ENCODE measurements around the gene RHEBL1.
"Not testable (repeated sequence)": the region's sequence is repeated elsewhere in the genome, so short reads cannot be mapped to it uniquely, and the experiment has no call there.

The RHEBL1 gene

GRCh38 chr12:49089821-49090773, 20.3 kb upstream of the RHEBL1 start:
- peak; percentile 27 to 35 for DNase-seq

GRCh38 chr12:49088932-49089330, 19.2 kb upstream of the RHEBL1 start:
- no peak for DNase-seq

- peak; percentile 51 to 62 for DNase-seq
These were observed 18.6 kb upstream of the RHEBL1 start for GRCh38 chr12:49088150-49088931.

GRCh38 chr12:49086116-49086515, 16.3 kb upstream of the RHEBL1 start:
- no peak for DNase-seq

GRCh38 chr12:49084438-49084837, 14.7 kb upstream of the RHEBL1 start:
- no peak for DNase-seq

GRCh38 chr12:49079793-49080192, 10.0 kb upstream of the RHEBL1 start:
- no peak for DNase-seq

- DNase-seq, result no peak
These were observed 1.2 kb upstream of the RHEBL1 start for GRCh38 chr12:49070971-49071370.

DNA sequence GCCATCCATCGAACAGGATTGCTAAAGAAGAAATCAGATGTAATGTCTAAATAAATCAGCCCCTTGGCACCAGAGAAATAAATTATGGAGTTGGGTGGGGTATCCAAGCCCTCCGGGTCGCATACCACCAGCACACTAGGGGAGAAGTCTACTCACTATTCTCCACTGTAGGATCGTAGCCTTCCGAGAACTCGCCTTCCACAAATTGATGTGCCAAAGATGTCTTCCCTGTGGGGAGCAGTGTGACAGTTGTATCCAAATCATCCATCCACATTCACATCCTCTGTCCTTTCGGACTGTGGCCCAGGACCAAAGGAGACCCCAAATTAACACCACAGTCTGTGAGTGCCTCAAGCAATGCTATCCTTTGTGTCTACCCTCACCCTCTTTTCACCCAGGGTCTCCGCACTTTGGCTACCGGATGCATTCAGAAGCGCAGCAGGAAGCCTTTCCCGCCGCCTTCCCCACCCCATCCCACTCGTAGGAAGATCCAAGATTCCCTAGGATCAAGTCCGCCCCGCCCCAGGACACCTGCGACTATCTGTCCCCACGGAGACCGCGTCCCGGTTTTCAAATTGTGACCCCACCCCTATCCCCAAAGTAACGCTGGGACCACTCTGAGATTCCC, 786 bp downstream of the RHEBL1 start:
- no peak for DNase-seq

DNA sequence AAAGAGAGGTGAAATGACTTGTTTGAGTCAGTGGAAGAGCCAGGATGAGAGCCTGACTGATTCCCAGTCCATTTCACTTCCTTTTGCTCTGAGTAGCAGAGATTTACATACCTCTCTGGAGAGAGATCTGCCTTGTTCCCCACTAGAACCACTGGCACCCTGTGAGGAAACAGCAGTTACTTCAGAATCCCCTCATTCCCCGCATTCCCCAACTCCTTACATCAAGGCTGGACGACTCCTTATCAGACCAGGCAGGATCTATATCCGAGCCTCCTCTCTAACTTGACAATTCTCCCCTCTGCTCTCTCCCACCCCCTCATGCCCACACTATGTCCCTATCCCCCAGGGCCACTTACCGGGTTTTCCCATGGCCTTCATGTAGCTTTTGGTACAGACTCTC, 3.7 kb downstream of the RHEBL1 start:
- no peak for DNase-seq

DNA sequence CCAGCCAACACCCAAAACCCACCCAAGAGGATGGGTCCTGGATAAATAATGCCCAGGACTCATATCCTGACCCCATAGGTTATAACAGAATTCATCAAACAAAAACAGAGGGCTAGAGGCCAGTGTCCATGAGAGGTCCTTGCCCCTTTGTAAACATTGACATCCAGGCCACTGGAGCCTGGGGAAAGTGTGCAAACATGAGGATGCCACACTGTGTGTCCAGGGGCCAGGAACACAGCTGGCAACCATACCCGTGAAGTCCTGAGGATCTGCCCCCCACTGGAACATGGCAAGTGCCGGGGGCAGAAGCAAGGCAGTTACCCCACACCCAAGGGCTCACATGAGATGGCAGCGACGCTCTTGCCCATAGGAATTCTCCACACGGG, 5.0 kb downstream of the RHEBL1 start:
- DNase-seq, result no peak

GRCh38 chr12:49061916-49062315, 7.9 kb downstream of the RHEBL1 start:
- not testable (repeated sequence) for DNase-seq

DNA sequence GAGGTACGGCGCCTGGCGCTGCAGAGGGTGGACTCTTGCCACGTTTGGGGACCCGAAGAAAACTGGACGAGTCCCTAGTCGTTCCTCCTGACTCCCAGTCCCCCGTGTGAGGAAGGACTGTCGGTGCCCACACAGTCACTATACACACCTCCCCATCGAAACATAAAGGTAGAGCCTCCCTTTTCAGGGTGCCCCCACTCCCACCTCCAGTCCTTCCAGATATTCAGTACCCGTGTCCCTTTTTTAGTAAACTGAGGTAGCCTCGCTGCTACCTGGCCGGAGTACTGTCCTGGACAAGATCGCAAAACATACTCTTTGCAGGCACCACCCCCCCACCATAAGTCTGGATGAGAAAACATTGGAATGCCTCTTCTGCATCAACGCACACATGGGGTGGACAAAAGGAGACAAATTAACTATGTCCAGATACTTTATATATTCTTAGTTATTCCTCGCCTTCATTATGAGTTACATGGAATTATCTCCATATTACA, 8.6 kb downstream of the RHEBL1 start:
- DNase-seq, result no peak

- DNase-seq, result peak; percentile 87 to 88
These were observed 9.3 kb downstream of the RHEBL1 start, which contains the start of gene KMT2D for GRCh38 chr12:49060237-49061156. Gene KMT2D, minus strand, starts transcription at chr12:49060794. Its CDS starts 5,470 bp downstream, at chr12:49055324.

GRCh38 chr12:49059299-49060171, 10.2 kb downstream of the RHEBL1 start:
- no peak for DNase-seq

DNA sequence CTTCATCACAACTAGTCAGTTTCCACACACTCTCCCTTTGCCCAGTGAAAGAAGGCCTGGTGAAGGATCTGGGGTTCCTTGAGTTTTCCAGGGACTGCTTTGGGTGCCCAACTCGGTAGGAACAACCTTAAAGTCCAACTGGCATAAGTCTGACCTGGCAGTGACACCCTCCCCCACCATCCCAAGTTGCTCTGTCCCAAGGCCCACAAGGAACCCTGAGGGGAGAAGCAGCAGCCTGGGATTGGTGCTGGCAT, 10.8 kb downstream of the RHEBL1 start:
- no peak for DNase-seq

DNA sequence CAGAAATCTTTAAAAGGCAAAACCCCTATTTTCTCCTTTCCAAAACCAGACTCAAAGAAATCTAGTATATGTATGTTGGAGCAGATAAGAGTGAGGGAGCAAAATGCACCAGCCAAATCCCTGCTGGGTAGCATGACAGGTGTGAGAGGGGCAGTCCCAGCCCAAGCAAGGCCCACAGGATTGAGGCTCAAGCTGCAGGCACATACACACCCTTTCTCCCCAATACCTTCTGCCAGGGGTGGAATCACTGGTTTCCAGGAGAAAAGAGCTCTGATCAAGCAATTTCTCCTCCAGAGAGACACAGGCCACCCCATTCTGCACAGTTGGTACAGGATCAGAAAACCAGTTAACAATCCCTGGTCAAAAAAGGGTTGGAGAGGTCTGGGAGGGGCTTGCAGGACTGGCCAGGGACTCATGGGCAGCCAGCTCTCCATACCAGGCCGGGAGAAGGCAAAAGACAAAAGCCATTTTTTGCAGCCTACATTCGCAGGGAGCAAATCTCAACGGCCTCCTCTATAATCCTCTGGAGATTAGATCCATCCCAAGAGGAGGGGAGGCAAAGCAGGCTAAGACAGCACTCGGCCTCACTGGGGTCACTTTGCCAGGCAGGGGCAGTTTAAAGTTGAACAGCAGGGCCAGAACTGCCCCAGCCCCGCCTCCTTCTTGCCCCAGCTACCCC, 11.3 kb downstream of the RHEBL1 start:
- no peak for DNase-seq

DNA sequence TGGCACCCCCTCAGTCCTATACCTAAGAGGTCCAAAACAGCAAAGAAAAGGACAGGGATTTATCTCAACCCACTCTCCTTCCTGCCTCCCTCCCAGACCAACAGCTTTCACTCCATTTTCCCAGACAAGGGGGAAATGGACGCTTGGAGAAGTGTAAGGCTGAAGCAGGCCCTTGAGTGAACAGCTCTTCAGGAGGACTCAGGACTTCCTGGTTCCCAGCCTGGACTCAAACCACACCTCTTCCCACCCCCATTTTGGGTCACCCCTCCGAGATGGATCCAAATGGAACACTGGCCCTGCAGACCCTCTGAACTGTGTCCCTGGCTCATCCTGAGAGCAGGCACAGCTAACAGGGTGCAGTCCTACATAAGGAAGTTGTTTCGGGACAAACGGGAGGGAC, 11.9 kb downstream of the RHEBL1 start:
- DNase-seq, result no peak

DNA sequence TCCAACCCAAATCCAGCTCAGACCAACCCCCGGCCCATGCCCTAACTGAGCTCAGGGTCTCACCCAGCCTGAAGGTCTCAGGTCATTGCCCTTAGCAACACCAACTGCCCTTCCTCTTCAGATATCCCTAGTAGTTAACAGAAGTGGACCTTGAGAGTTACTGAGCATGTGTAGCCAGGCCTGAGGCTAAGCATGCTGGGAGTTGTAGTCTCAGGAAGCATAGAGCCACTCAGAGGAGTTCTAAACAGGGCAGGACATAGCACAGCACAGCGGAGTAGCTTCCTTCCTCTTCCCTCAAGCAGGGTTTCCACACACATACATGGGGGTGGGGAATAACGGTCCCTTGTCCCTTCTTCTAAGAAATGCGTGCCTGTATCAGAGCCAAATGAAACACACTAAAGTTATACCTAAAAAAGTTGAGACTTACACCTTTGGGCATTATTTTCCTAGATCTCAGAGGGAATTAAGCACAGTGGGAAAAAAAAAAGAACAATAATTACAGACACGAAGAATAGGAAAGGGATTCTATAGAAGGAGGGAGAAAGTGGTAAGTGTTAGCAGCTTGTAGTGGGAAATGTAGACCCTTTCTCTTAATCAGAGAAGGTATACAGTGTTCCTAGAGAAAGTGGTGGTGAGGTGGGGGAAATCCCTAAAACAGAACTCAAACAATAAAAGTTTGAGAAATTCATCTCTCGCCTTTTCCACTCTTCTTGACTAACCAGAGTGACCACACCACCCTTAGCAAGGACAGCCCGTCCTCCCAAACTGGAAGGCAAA, 13.6 kb downstream of the RHEBL1 start:
- DNase-seq, result peak; percentile 18 to 56

DNA sequence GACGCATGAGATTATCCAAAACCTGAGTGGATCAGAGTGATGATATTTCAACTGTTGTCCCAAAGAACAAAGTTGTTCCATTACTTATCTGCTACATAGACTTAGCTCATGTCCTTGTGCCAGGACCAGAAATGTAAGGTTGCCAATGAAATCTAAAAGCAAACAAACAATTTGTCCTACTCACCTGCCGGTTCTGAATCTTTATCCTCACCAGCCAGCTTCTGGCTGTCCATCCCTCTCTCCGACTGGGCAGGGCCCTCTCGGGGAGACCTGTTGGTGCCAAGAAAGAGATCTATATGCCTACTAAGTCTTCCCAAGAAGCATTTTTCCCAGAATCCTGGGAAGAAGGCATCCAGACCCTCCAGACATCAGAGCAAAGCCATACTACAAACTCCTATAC, 14.7 kb downstream of the RHEBL1 start:
- DNase-seq, result no peak

DNA sequence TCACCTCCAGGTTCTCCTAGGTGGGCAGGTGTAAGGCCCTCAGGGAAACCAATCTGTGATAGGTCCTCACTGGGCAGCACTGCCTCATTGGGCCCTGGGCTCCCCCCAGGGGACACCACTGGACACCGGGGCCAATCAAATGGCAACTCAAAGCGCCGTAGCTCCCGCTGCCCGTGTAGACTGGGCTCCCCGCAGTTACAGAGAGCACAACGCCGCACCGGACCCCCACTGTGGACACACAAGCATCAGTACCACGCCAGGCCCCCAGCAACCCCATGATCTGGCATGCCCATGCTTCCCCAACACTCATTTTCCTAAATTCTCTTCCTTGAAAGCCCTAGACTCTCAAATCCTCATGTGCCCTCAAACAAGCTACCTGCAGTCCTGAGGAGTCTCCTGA, 15.3 kb downstream of the RHEBL1 start:
- DNase-seq, result no peak
